HL-60/S4 treated with phorbol 12-myristate 13-acetate at 8.2 ng/mL for 4 days and 3 days (cell line): Measurements from ENCODE around the gene NMB.
"Not testable (repeated sequence)": the region's sequence is repeated elsewhere in the genome, so short reads cannot be mapped to it uniquely, and the experiment has no call there.

Experiments
- in situ Hi-C: fragments of 300-500 bp; cut with MboI; formaldehyde crosslinking; loops from 2 replicates; pipeline ENCODE4 v1.15.0; 2022; ENCODE audit warnings: low sequenced_read_pairs

NMB gene

DNA sequence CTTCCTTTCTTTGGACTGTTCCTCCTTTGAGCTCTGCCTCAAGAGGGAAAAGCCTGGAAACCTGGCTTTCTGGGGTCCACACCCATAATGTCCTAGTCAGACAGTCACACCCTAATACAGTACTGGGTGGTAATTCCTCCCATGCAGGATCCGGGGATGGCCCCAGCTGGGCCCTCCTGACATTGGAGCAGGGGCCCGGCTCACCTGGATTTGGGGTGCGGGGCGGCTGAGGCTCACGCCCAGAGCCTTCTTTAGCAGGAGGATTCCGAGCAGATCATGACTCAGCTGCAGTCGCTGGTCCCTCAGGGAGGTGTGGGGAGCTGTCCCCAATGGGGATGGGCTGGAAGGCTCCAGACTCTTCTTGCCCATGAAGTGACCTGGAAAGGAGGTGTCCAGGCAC is 1.0 kb downstream of the NMB start:
- in situ Hi-C loops, result no loop called here

DNA sequence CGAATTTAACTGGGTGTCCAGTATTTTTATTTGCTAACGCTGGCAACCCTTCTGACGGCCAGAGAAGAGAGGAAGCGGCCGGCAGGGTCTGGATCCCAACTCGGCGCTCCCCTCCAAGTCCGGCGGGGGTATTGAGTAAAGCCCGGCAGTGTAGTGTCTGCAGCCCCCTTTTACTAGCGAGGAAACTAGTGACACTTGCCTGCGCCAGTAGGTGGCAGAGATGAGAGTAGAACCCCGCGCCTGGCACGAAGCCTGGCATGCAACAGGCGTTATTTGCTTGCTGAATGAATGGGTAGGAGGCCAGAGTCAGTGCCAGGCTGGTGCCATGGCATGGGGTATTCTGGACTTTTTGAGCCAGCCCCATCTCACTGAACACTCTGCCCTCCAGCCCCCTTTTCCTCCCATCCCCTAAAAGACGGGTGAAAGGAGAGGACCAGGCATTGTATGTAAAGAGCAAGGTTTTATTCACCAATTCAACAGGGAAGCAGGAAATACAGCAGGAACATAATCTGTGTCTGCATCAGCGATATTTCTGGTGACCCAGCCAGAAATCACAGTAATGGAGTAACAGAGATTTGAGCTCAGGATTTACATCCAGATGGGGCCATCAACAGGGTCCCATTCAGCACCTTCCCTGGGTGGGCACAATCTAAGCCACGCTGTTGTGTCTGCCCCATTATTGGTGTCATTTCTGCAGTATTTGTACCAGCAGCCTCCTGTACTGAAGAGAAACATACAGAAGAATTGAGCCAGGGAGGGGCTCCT is 3.1 kb downstream of the NMB start:
- in situ Hi-C loops, result no loop called here

DNA sequence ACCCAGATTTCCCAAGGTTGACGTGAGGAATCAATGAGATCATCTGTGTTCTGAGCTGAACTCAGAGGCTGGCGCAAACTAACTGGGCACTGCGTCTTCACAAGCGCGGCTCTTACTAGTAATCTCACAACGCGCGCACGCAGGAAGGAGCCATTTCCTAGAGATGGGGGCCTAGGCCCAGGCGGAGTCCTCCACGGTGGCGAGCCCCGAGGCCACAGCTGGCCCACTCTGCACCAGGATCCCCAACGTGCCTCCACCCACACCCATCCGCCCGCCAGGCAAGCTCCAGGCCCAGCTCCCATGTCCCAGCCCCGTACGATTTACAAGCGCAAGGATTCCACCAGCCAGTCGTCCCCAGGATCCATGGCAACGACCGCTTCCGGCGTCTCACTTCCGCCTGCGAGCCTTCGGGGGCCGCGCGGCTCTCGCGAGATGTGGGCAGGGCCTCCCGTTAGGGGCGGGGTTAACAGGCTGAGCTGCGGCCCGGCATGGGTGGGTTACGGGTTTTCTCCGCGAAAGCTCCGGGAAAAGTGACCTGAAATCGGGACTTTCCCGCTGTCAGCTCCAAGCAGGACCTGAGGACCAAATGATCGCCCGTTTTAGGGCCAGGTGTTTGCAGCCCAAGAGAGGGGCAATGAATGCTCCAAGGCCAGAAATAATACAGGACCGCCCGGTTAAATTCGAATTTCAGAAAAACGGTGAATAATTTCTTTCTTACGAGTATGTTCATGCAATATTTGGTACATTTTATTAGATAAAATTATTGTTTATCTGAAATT is 3.9 kb downstream of the NMB start, which contains the start of gene WDR73:
Gene WDR73, minus strand, starts transcription at position 374 of the 779 bp plus-strand sequence. Its CDS starts 9 bp downstream, at position 365.
- in situ Hi-C loops, result no loop called here

DNA sequence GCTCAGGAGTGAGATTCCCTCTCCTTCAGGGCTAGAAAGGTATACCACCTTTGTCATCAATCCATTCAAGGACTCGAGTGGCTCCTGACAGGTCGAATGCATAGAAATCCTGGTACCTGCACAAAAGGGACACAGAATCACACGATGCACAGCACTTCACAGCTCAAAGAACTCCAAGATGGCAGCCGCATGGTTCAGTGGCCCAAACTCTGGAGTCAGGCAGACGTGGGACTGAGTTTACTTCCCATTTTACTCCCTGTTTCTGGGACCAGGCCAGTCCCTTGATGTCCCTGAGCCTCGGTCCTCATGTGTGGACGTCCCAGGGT is 4.5 kb downstream of the NMB start:
- in situ Hi-C loops, result no loop called here

DNA sequence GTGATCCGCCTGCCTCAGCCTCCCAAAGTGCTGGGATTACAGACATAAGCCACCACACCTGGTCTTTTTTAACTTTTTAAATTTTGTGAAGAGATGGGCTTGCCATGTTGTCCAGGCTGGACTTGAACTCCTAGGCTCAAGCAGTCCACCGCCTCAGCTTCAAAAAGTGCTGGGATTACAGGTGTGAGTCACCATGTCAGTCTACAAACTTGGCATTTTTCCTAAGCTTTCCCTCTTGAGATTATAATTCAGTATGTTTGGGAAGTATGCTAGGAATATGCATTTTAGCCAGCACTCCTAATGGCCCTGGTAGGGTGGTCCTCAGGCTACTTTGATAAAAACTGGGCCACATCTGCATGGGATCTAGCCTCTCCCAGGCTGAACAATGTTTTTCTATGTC is 8.3 kb downstream of the NMB start:
- in situ Hi-C loops, result no loop called here

DNA sequence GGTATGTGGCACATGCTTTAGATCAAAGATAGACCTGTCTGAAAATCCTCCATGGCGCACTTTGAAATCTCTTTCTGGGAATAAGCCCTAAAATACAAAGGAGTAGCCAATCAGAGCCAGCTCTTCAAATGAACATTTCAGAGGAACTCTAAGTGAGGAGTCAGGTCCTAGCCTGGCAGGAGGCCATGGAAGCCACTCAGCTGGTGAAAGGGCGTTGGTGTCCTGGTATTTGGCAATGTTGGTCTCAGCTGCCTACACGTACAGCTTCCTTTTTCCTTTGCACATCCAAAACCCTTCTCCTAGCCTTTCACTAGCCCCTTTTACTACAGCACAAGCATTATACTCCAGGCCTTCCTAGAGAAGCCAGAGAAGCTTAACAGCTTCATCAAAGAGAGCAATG is 9.5 kb downstream of the NMB start:
- in situ Hi-C loops, result no loop called here

DNA sequence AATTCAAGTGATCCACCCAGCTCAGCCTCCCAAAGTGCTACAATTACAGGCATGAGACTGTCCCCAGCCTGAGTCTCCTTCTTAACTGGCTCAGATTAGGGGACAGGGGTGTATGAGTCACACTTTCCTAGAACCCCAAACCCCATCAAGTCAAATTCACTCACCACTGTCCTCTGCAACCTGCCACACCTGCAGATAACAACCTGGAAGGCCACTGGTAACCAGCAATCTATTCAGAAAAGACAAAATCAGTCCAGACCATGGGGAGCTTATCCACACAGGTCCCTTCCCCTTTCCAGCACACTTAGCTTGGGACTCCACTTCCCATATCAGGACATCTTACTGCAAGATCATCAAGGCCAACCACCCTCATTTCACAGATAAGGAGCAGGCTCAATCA is 10.3 kb downstream of the NMB start:
- in situ Hi-C loops, result no loop called here

DNA sequence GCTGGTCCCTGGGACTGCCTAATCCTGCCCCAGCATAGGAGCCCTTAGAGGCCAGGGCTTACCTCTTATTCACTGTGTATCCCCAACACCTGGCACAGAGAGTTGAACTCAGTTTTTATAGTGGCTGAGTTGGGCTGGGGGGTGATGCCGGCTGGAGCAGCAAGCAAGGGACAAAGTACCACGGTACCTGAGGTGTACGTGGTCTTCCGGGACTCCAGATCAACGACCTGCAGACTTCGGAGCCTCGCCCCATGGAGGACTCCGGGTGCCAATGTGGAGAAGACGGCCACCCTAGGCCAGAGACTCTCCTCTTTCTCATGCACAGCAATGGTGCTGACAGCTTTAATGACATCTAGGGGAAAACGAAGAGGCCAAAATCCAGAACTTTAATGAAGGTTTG is 12.0 kb downstream of the NMB start:
- in situ Hi-C loops, result no loop called here

DNA sequence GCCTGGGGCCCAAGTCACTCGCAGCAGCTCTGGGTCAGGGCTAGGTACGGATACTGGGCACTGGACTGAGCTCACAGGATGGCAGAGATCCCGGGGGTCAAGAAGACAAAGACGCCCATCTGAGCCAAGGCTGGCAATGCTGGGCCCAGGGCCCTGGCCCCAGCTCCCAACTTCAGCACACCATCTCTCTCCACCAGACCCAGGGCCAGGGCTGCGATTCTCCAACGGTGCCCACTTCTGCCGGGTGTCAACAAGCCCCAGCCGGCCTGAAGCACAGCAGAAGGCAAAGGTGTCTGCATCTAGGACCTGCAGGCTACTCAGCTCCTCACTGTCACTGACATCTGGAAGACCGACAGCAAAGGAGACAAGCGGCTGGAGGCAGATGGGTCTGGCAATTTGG is 12.5 kb downstream of the NMB start:
- in situ Hi-C loops, result no loop called here

DNA sequence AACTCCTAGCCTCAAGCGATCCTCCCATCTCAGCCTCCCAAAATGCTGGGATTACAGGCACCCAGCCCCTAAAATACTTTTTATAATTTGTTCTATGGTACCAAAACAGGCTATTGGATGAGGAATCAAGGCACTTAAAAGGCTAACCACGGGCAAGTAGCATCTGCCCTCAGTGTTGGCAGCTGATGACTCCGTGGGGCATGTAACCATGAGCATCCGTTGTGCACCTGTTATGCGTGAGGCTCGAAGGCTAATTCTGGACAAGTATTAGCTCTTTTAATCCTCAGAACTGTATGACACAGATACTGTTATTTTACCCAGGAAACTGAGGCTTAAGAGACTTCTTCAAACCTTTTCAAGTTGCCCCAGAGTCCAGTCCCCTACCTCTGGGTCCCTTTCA is 14.2 kb downstream of the NMB start:
- in situ Hi-C loops, result no loop called here

DNA sequence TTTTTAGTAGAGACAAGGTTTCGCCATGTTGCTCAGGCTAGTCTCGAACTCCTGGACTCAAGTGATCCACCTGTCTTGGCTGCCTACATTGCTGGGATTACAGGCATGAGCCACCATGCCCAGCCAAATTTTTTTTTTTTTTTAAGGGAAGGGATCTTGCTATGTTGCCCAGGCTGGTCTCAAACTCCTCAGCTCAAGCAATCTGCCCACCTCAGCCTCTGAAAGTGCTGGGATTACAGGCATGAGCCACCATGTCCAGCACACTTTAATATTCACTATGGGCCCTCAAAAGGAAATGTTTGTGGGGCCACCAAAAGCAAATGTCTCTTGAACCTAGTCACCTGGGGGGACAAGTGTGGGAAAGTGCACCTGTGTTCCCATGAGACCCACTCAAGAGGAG is 15.4 kb downstream of the NMB start:
- in situ Hi-C loops, result not testable (repeated sequence)

DNA sequence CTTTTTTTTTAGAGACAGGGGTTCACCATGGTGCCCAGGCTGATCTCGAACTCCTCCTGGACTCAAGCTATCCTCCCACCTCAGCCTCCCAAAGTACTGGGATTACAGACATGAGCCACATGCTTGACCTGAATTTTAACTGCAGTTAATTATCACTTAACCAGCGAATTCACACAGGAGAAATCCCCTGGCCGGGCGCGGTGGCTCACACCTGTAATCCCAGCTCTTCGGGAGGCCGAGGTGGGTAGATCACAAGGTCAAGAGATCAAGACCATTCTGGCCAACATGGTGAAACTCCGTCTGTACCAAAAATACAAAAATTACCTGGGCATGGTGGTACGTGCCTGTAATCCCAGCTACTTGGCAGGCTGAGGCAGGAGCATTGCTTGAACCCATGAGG is 16.1 kb downstream of the NMB start:
- in situ Hi-C loops, result not testable (repeated sequence)

DNA sequence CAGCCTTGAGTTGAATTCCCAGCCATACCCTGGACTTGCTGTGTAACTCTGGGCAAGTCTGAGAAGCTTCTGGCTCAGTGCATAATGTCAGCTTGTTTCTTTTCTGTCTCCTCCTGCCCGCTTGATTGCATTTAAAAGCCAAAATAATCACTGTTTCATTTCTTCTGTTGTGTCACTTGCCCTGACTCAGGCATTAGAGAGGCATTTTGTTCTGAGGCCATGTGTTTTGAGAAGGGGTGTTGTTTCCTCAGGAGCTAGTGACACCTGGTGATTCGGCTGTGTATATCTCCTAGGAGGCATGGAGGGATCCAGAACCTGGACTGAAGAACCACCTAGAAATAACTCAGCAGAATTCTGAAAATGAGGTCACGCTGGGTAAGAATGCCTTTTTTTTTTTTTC is 19.9 kb downstream of the NMB start:
- in situ Hi-C loops, result no loop called here

DNA sequence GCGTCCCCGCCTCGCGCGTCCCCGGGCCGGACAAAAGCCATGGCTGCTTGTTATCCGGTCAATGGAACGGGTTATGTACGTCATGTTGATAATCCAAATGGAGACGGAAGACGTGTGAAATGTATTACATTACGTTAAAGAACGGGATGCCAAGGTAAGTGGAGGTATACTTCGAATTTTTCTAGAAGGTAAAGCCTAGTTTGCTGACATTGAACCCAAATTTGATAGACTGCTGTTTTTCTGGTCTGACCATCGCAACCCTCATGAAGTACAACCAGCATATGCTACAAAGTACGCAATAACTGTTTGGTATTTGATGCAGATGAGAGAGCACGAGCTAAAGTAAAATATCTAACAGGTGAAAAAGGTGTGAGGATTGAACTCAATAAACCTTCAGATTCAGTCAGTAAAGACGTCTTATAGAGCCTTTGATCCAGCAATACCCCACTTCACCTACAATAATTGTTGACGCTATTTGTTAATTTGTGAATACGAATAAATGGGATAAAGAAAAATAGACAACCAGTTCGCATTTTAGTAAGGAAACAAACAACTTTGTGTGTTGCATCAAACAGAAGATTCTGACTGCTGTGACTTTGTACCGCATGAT is 23.7 kb downstream of the NMB start:
- in situ Hi-C loops, result no loop called here

DNA sequence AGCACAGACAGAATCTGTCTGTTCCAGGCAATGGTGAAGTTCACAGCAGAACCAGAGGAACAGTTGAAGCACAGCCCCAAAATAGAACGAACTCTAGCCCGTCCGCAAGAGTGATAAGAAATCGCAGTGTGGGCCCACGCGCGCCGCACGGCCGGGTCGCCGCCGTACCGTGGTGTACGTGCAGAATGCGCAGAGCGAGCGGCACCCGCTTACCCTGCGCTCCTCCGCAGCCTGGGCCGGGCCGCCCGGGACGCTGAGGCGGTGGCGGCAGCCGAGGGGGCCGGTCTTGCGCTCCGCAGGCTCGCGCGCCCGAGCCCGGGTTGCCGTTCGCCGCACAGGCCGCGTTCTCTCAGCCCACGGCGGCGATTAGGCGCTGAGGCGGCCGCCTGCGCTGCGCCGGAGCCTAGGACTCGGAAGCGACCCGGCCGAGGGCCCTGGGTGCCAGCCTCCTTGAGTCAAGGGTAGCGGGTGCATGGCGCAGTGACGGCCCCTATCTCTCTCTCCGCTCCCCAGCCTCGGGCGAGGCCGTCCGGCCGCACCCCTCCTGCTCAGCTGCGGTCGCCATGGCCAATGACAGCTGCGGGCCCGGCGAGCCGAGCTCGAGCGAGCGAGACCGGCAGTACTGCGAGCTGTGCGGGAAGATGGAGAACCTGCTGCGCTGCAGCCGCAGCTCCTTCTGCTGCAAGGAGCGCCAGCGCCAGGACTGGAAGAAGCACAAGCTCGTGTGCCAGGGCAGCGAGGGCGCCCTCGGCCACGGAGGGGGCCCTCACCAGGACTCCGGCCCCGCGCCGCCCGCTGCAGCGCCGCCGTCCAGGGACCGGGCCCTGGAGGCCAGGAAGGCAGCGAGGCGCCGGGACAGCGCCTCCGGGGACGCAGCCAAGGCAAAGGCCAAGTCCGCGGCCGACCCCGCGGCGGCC is 24.4 kb downstream of the NMB start:
- in situ Hi-C loops, result no loop called here

DNA sequence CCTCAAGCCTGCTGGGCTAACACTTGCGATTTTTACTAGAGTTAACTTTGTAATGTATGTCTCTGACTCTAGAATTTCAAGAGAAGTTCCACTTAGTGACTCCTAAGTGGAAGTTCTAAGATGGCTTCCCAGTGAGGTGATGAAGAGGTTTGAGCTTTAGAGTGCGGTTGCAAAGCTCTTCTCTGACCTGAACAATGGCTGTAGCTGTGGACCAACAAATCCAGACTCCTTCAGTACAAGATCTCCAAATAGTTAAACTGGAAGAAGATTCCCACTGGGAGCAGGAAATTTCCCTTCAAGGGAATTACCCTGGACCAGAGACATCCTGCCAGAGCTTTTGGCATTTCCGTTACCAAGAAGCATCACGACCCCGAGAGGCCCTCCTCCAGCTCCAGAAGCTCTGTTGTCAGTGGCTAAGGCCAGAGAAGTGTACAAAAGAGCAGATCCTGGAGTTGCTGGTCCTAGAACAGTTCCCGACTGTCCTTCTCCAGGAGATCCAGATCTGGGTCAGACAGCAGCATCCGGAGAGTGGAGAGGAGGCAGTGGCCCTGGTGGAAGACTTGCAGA is 26.2 kb downstream of the NMB start:
- in situ Hi-C loops, result no loop called here

DNA sequence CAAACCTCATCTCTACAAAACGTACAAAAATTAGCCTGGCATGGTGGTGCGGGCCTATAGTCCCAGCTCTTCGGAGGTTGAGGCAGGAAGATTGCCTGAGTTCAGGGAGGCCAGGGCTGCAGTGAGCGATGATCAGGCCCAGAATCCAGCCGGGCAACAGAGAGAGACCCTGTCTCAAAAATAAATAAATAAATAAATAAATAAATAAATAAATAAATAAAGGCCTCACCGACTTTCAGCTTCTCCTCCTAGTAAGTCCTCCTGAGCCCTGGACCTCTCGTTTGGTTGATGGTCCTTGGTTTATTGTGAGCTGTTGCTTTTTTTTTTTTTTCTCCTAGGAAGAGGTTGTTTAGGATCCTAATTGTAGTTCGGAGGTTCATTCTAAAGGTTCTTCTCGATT is 29.0 kb downstream of the NMB start:
- in situ Hi-C loops, result no loop called here

DNA sequence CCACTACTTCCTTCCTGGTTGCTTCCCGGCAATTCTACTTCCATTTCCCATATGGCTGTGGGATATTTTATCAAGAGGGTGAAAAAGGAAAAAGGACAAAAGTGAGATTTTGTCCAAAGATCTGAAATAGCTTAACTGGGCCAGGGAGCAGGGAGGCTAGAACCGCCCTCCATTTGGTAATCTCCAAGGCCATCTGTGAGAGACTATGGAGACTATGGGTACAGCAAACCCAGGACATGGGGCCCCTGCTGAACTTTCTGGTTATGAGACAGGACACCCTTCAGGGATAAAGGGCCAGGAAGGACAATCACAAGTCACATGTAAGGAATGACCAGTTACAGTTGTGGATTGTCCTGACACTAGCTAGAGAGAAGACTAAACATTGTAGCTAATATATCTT is 32.9 kb downstream of the NMB start:
- in situ Hi-C loops, result no loop called here

DNA sequence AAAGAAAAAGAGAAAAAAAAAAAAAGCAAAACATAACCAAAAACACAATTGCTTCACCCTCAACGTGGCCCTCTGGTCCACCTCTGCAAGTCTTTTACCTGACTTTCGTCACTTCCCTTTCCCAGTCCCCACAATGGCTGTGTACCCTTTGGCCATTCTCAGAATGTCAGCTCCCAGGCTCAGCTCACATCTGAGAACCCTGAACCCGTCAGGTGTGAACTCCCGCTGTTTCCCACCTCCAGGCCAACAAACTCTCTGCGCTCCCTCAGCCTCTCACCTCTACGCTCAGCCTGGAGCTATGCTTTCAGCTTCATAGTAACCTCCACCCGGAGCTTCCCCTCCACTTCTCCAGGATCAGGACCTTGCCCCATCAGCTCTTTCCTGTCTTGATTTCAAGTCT is 33.6 kb downstream of the NMB start:
- in situ Hi-C loops, result no loop called here

DNA sequence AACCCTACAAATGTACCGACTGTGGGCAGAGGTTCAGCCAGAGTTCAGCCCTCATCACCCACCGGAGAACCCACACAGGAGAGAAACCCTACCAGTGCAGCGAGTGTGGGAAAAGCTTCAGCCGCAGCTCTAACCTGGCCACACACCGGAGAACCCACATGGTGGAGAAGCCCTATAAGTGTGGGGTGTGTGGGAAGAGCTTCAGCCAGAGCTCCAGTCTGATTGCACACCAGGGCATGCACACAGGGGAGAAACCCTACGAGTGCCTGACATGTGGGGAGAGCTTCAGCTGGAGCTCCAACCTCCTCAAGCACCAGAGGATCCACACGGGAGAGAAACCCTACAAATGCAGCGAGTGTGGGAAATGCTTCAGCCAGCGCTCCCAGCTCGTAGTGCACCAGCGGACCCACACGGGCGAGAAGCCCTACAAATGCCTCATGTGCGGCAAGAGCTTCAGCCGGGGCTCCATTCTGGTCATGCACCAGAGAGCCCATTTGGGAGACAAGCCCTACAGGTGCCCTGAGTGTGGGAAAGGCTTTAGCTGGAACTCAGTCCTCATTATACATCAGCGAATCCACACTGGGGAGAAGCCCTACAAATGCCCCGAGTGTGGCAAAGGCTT is 36.5 kb downstream of the NMB start:
- in situ Hi-C loops, result no loop called here
